ENCODE results near the gene ENTHD1. TPM values are rescaled to one million over a fixed set of nuclear protein-coding genes. Genes with fewer than 3 reads are reported as not detected.

Gene ENTHD1
- total and polyA plus RNA-seq, 2 donors (not counting 3 experiments of a cell fraction or from before 2014, with no cell fraction given) = not detected

GRCh38 chr22:39941601-39942000, 48.0 kb upstream of the ENTHD1 start:
- Histone ChIP-seq H3K27me3 (ENCODE audit: control insufficient read depth in 2 of 2, insufficient read depth in 2 of 2, low read length in 2 of 2) (peaks cover 9 to 11% of the 10 kb centered on the region in 2 experiments), H3K4me3 (replicated peaks in 1 of 3; ENCODE audit: insufficient read depth in 1 of 3, low read depth in 1 of 3, low read length in 3 of 3) (no peak overlapping the region), H3K27ac (ENCODE audit: insufficient read depth, low read depth, low read length) (no peak overlapping the region), H3K9ac (replicated peaks; ENCODE audit: extremely low read depth, insufficient read depth, low read length) (no peak overlapping the region), H3K9me1 (replicated peaks; ENCODE audit: control insufficient read depth, extremely low read depth, insufficient read depth, low read length) (no peaks in the 10 kb centered on the region), H3K79me2 (ENCODE audit: control insufficient read depth, insufficient read depth, low read length) (no peaks in the 10 kb centered on the region), H2AFZ (ENCODE audit: low read depth, low read length) (no peak overlapping the region), H3K9me3 (replicated peaks; ENCODE audit: control insufficient read depth, insufficient read depth, low read length) (no peaks in the 10 kb centered on the region), H3K4me2 (ENCODE audit: insufficient read depth, low read length) (no peak overlapping the region), H3K36me3 (ENCODE audit: control insufficient read depth in 2 of 2, extremely low read depth in 1 of 2, insufficient read depth in 2 of 2, low read length in 2 of 2) (no peaks in the 10 kb centered on the region), H3K4me1 (ENCODE audit: control insufficient read depth, extremely low read depth, insufficient read depth, low read length) (no peaks in the 10 kb centered on the region), H4K20me1 (replicated peaks; ENCODE audit: control insufficient read depth, extremely low read depth, insufficient read depth, low read length) (no peaks in the 10 kb centered on the region)
- BruUV-seq (replicated peaks) = no TSS peak
- ChIA-PET CTCF (interaction anchor here (2.1 to 2.9 kb wide), 2 partner anchors 9 to 83 kb away, joined by 13 to 14 read pairs; no protein-coding TSS in a partner anchor), POLR2A (no interaction called here)
- dilution Hi-C loops (cut with MboI; ENCODE audit: extremely low pct_ligation_motif_present, low sequenced_read_pairs) (no loop called here), intact Hi-C loops (cut with micrococcal nuclease) (no loop called here)
- no peak for DNase-seq (ENCODE audit: low read depth, low spot score)
- FAIRE-seq = no peak
- no peak for TF ChIP-seq POLR2A (IDR thresholded peaks at IDR 0.05; ENCODE audit: low read depth, low read length)
- no peak for TF ChIP-seq GATA2 (IDR thresholded peaks at IDR 0.05; ENCODE audit: insufficient read depth, insufficient read length, low read depth, low read length)
- no peak for TF ChIP-seq POLR2AphosphoS5 (IDR thresholded peaks at IDR 0.05; ENCODE audit: insufficient read depth, low read depth, low read length)
- TF ChIP-seq EZH2 (IDR thresholded peaks at IDR 0.05; ENCODE audit: borderline replicate concordance, low read depth, low read length, severe bottlenecking) = no peak
- TF ChIP-seq CTCF (IDR thresholded peaks at IDR 0.05; ENCODE audit: extremely low read depth in 1 of 2, insufficient read depth in 1 of 2, low read depth in 1 of 2, low read length in 2 of 2) = no peak
- TF ChIP-seq JUN (IDR thresholded peaks at IDR 0.05; ENCODE audit: borderline replicate concordance, insufficient read depth, insufficient read length, low read depth) = no peak
- TF ChIP-seq FOS (IDR thresholded peaks at IDR 0.05; ENCODE audit: borderline replicate concordance, insufficient read depth, low read length) = no peak
